Measurements from ENCODE around the gene WFS1.

WFS1 gene

GRCh38 chr4:6275351-6275750, 5.7 kb downstream of the WFS1 start:
- TF ChIP-seq CTCF (IDR thresholded peaks at IDR 0.05; ENCODE audit: insufficient read depth, low read depth, low read length, missing control alignments) = no peak
- no peak for DNase-seq (ENCODE audit: low read depth)
- no peak overlapping the region for H3K4me3 ChIP-seq (ENCODE audit: low read length)

GRCh38 chr4:6275898-6276806, 6.5 kb downstream of the WFS1 start:
- H3K4me3 ChIP-seq (ENCODE audit: low read length) = no peak overlapping the region
- TF ChIP-seq CTCF (IDR thresholded peaks at IDR 0.05; ENCODE audit: insufficient read depth, low read depth, low read length, missing control alignments) = no peak
- no peak for DNase-seq (ENCODE audit: low read depth)

GRCh38 chr4:6277139-6277802, 7.6 kb downstream of the WFS1 start:
- no peak for TF ChIP-seq CTCF (IDR thresholded peaks at IDR 0.05; ENCODE audit: insufficient read depth, low read depth, low read length, missing control alignments)

GRCh38 chr4:6277935-6278800, 8.5 kb downstream of the WFS1 start:
- DNase-seq (ENCODE audit: low read depth) = no peak
- no peak for TF ChIP-seq CTCF (IDR thresholded peaks at IDR 0.05; ENCODE audit: insufficient read depth, low read depth, low read length, missing control alignments)
- no peak overlapping the region for H3K4me3 ChIP-seq (ENCODE audit: low read length)

More at GRCh38 chr4:6277139-6277802, 7.6 kb downstream of the WFS1 start:
- H3K4me3 ChIP-seq (ENCODE audit: low read length) = no peak overlapping the region
- DNase-seq (ENCODE audit: low read depth) = no peak

GRCh38 chr4:6278801-6279197, 9.1 kb downstream of the WFS1 start:
- no peak for TF ChIP-seq CTCF (IDR thresholded peaks at IDR 0.05; ENCODE audit: insufficient read depth, low read depth, low read length, missing control alignments)
- no peak for DNase-seq (ENCODE audit: low read depth)
- no peak overlapping the region for H3K4me3 ChIP-seq (ENCODE audit: low read length)

GRCh38 chr4:6279582-6280289, 10.1 kb downstream of the WFS1 start:
- DNase-seq (ENCODE audit: low read depth) = no peak

More at GRCh38 chr4:6279582-6280289, 10.1 kb downstream of the WFS1 start:
- no peak overlapping the region for H3K4me3 ChIP-seq (ENCODE audit: low read length)
- TF ChIP-seq CTCF (IDR thresholded peaks at IDR 0.05; ENCODE audit: insufficient read depth, low read depth, low read length, missing control alignments) = no peak

Data from epithelial cell of esophagus (primary cell).